A549 (cell line): ENCODE data around the gene COLEC12. TPM values are rescaled to one million over a fixed set of nuclear protein-coding genes. Genes with fewer than 3 reads are reported as not detected.

Experiments
- ATAC-seq, 2 experiments: fragments of 200-7000 bp in 1 of 2; fragments of >200 bp in 1 of 2; cut with Nextera tagmentation in 1 of 2; cut with Tn5 transposase in 1 of 2; 3 replicates each; pipeline versions ENCODE4 v1.8.0 to v1.9.1; 2018 to 2020; ENCODE audit warnings: mild to moderate bottlenecking in 1 of 2, moderate library complexity in 1 of 2
- CTCF ChIA-PET: fragments of 300-600 bp; sonication (Branson Sonifier 250); formaldehyde crosslinking; extraction: SDS; loops from one replicate; lab custom pipeline; 2021; ENCODE audit warnings: antibody characterized with exemption, inconsistent platforms; lab: Yijun Ruan, JAX
- POLR2A ChIA-PET: fragments of 350-600 bp; formaldehyde crosslinking; extraction: SDS; loops from one replicate; lab custom pipeline; 2021; ENCODE audit warnings: antibody characterized with exemption, inconsistent platforms; lab: Yijun Ruan, JAX
- DNase-seq, 2 experiments: peaks; one replicate each; pipeline versions ENCODE4 v3.0.0 to v3.0.0-alpha.2; 2011 to 2016; ENCODE audit warnings: low read depth in 1 of 2, low spot score in 1 of 2
- FAIRE-seq: peaks from 2 replicates; lab custom pipeline; 2011; peaks lifted over from hg19 to GRCh38; lab: Jason Lieb, UNC
- H3K27ac ChIP-seq, 2 experiments: fragments of >200 bp; sonication (Bioruptor Twin); formaldehyde crosslinking; 3 replicates each; pipeline ENCODE4 v1.5.1; 2016 to 2017
- H3K4me1 ChIP-seq: fragments of >200 bp; sonication (Bioruptor Twin); formaldehyde crosslinking; 3 replicates; pipeline ENCODE4 v1.6.1; 2016
- H3K4me2 ChIP-seq: fragments of >200 bp; sonication (Bioruptor Twin); formaldehyde crosslinking; 3 replicates; pipeline ENCODE4 v1.6.1; 2016
- H3K4me3 ChIP-seq: fragments of >200 bp; sonication (Bioruptor Twin); formaldehyde crosslinking; 3 replicates; pipeline ENCODE4 v1.5.1; 2016
- H3K9me3 ChIP-seq: fragments of >200 bp; sonication (Bioruptor Twin); formaldehyde crosslinking; 3 replicates; pipeline ENCODE4 v1.6.1; 2016
- ATOH8 ChIP-seq: fragments of 250-450 bp; sonication (Bioruptor Pico); IDR thresholded peaks from 2 replicates; pipeline ENCODE4 v1.5.0; 2020; ENCODE audit warnings: low read depth, mild to moderate bottlenecking, moderate library complexity
- CBX8 ChIP-seq: fragments of 200-600 bp; sonication (generic); IDR thresholded peaks from 2 replicates; pipeline ENCODE4 v1.6.1; 2016
- CTCF ChIP-seq: fragments of >200 bp; sonication (Bioruptor Twin); formaldehyde crosslinking; IDR thresholded peaks from 3 replicates; pipeline ENCODE4 v1.5.1; 2016
- ELK1 ChIP-seq: fragments of 150-350 bp; IDR thresholded peaks from 2 replicates; pipeline ENCODE4 v1.6.1; 2014; ENCODE audit warnings: low read depth, mild to moderate bottlenecking, low read length
- FOSB ChIP-seq: fragments of 250-450 bp; sonication (Bioruptor Pico); IDR thresholded peaks from 2 replicates; pipeline ENCODE4 v1.5.0; 2020; ENCODE audit warnings: mild to moderate bottlenecking, moderate library complexity
- HES2 ChIP-seq: fragments of >200 bp; sonication (Bioruptor Twin); formaldehyde crosslinking; IDR thresholded peaks from 2 replicates; pipeline ENCODE4 v1.6.1; 2016
- HOXA7 ChIP-seq: fragments of 250-450 bp; sonication (Bioruptor Pico); IDR thresholded peaks from 2 replicates; pipeline ENCODE4 v1.5.0; 2020; ENCODE audit warnings: mild to moderate bottlenecking, moderate library complexity
- HOXB13 ChIP-seq: fragments of 250-450 bp; sonication (Bioruptor Pico); IDR thresholded peaks from 2 replicates; pipeline ENCODE4 v1.5.0; 2020; ENCODE audit warnings: low read depth, mild to moderate bottlenecking, moderate library complexity
- HOXB5 ChIP-seq: fragments of 250-450 bp; sonication (Bioruptor Pico); IDR thresholded peaks from 2 replicates; pipeline ENCODE4 v1.5.0; 2020; ENCODE audit warnings: mild to moderate bottlenecking, moderate library complexity
- JUNB ChIP-seq: fragments of >200 bp; sonication (Bioruptor Twin); formaldehyde crosslinking; IDR thresholded peaks from 2 replicates; pipeline ENCODE4 v1.6.1; 2016
- MAX ChIP-seq: IDR thresholded peaks from 2 replicates; pipeline ENCODE4 v1.6.1; 2012
- NFE2L2 ChIP-seq: fragments of 150-350 bp; conservative IDR thresholded peaks from 2 replicates; pipeline ENCODE4 v1.6.1; 2014; ENCODE audit warnings: low read length
- POLR2AphosphoS2 ChIP-seq: conservative IDR thresholded peaks from 2 replicates; pipeline ENCODE4 v1.6.1; 2012; ENCODE audit warnings: low read length, improper control_type of control experiment, inconsistent platforms
- RAD21 ChIP-seq, 2 experiments: fragments of >200 bp in 1 of 2; sonication (Bioruptor Twin) in 1 of 2; formaldehyde crosslinking in 1 of 2; IDR thresholded peaks in 1 of 2; conservative IDR thresholded peaks in 1 of 2; 2 replicates in 1 of 2; 3 replicates in 1 of 2; pipeline ENCODE4 v1.6.1; 2012 to 2018; ENCODE audit warnings: inconsistent platforms in 1 of 2
- RARB ChIP-seq: fragments of 250-450 bp; sonication (Bioruptor Pico); IDR thresholded peaks from 2 replicates; pipeline ENCODE4 v1.8.0; 2021; ENCODE audit warnings: mild to moderate bottlenecking, moderate library complexity
- RNF2 ChIP-seq: fragments of 200-600 bp; sonication (generic); IDR thresholded peaks from 2 replicates; pipeline ENCODE4 v1.6.1; 2016; ENCODE audit warnings: low read depth, mild to moderate bottlenecking, antibody characterized with exemption, moderate library complexity, borderline replicate concordance
- SMC3 ChIP-seq: fragments of >200 bp; sonication (Bioruptor Twin); formaldehyde crosslinking; IDR thresholded peaks from 3 replicates; pipeline ENCODE4 v1.6.1; 2018; ENCODE audit warnings: inconsistent platforms
- ZSCAN20 ChIP-seq: fragments of 250-450 bp; sonication (Bioruptor Pico); IDR thresholded peaks from 2 replicates; pipeline ENCODE4 v1.8.0; 2022; ENCODE audit warnings: mild to moderate bottlenecking, moderate library complexity
- WGBS: methylation state at CpG from one replicate; pipeline ENCODE4 v1.1.6; 2017; ENCODE audit errors: missing lambda C conversion rate; 5-methylcytosine and 5-hydroxymethylcytosine counted together
- polyA plus RNA-seq, 4 experiments: library from polyadenylated mRNA; depleted of rRNA in 3 of 4; stranded (reverse); fragments of >200 nt; fragmentation: RNase III in 1 of 4; extraction: RNeasy Plus Mini Kit Qiagen cat#74134 plus additional on column Dnase treatment in 1 of 4; gene quantifications; 2 replicates in 3 of 4; 3 replicates in 1 of 4; pipeline ENCODE4 v1.2.3, GENCODE V29; 2011 to 2017

The COLEC12 gene
- polyA plus RNA-seq, 2 of the 4 experiments (the other 2 are of a cell fraction) = 0.01 TPM; not detected in 1

GRCh38 chr18:332007-332406, 168.5 kb downstream of the COLEC12 start:
- Histone ChIP-seq H3K4me3 (no peak overlapping the region), H3K4me2 (no peak overlapping the region), H3K9me3 (no peaks in the 10 kb centered on the region), H3K27ac (no peak overlapping the region), H3K4me1 (no peaks in the 10 kb centered on the region)
- DNase-seq (no peak), ATAC-seq (no peak), FAIRE-seq (no peak)
- POLR2A ChIA-PET = no interaction called here
- CTCF ChIA-PET = no interaction called here
- 89% methylated on average over 2 of the region's 4 CpGs for WGBS
- TF ChIP-seq RARB = no peak
- no peak for TF ChIP-seq JUNB
- TF ChIP-seq HOXB5 = no peak
- no peak for TF ChIP-seq RNF2
- TF ChIP-seq RAD21 (conservative IDR thresholded peaks at IDR 0.05 in 1 of 2, IDR thresholded peaks at IDR 0.05 in 1 of 2) = no peak
- TF ChIP-seq HOXB13 = no peak
- no peak for TF ChIP-seq NFE2L2
- no peak for TF ChIP-seq CTCF
- no peak for TF ChIP-seq ZSCAN20

GRCh38 chr18:331221-331821, 169.2 kb downstream of the COLEC12 start:
- FAIRE-seq = no peak
- ChIA-PET CTCF (no interaction called here), POLR2A (no interaction called here)
- Histone ChIP-seq H3K27ac (no peak overlapping the region), H3K4me3 (no peak overlapping the region), H3K9me3 (no peaks in the 10 kb centered on the region), H3K4me1 (no peaks in the 10 kb centered on the region)
- 67% methylated on average over 12 of the region's 12 CpGs for WGBS
- no peak for DNase-seq
- no peak for ATAC-seq
- TF ChIP-seq CTCF (no peak), HOXA7 (no peak), POLR2AphosphoS2 (no peak), HES2 (no peak), CBX8 (no peak), RAD21 (conservative IDR thresholded peaks at IDR 0.05 in 1 of 2, IDR thresholded peaks at IDR 0.05 in 1 of 2) (no peak), FOSB (CRISPR knock-in tag) (no peak), MAX (no peak), SMC3 (no peak), ELK1 (no peak), ATOH8 (CRISPR knock-in tag) (no peak)
- TF ChIP-seq, all 56 proteins: peak for 0
- no peak overlapping the region for H3K4me2 ChIP-seq
